SK-N-SH treated with all-trans-retinoic acid at 6 μM for 48 hours (cell line): ENCODE results near the gene PCAT7.

ENCODE experiments used
- ATAC-seq: fragments of 200-7000 bp; cut with Tn5 transposase; 3 replicates; pipeline ENCODE4 v1.9.1; 2020; ENCODE audit warnings: mild to moderate bottlenecking, moderate library complexity
- CREB5 ChIP-seq: fragments of 250-450 bp; sonication (Bioruptor Pico); IDR thresholded peaks from 2 replicates; pipeline ENCODE4 v1.5.1; 2020; ENCODE audit warnings: low read depth, mild to moderate bottlenecking, moderate library complexity
- CSDC2 ChIP-seq: fragments of 250-450 bp; sonication (Bioruptor Pico); IDR thresholded peaks from 2 replicates; pipeline ENCODE4 v1.5.0; 2020; ENCODE audit warnings: mild to moderate bottlenecking, moderate library complexity
- CSRNP3 ChIP-seq: fragments of 250-450 bp; sonication (Bioruptor Pico); IDR thresholded peaks from 2 replicates; pipeline ENCODE4 v1.5.1; 2021; ENCODE audit warnings: mild to moderate bottlenecking, moderate library complexity
- ESRRG ChIP-seq: fragments of 250-450 bp; sonication (Bioruptor Pico); IDR thresholded peaks from 2 replicates; pipeline ENCODE4 v1.6.1; 2021; ENCODE audit warnings: mild to moderate bottlenecking
- GLIS3 ChIP-seq: fragments of 250-450 bp; sonication (Bioruptor Pico); IDR thresholded peaks from 2 replicates; pipeline ENCODE4 v1.5.0; 2020; ENCODE audit warnings: mild to moderate bottlenecking, moderate library complexity
- ISL1 ChIP-seq: fragments of 250-450 bp; sonication (Bioruptor Pico); IDR thresholded peaks from 2 replicates; pipeline ENCODE4 v2.1.2; 2022; ENCODE audit warnings: mild to moderate bottlenecking, moderate library complexity
- OSR1 ChIP-seq: fragments of 250-450 bp; sonication (Bioruptor Pico); IDR thresholded peaks from 2 replicates; pipeline ENCODE4 v1.8.0; 2022; ENCODE audit warnings: moderate library complexity, mild to moderate bottlenecking, inconsistent platforms
- POU6F1 ChIP-seq: fragments of 250-450 bp; sonication (Bioruptor Pico); IDR thresholded peaks from 2 replicates; pipeline ENCODE4 v1.8.0; 2021; ENCODE audit warnings: low read depth, mild to moderate bottlenecking, moderate library complexity, borderline replicate concordance
- PPARA ChIP-seq: fragments of 250-450 bp; sonication (Bioruptor Pico); IDR thresholded peaks from 2 replicates; pipeline ENCODE4 v1.5.0; 2020; ENCODE audit warnings: mild to moderate bottlenecking, borderline replicate concordance
- SNAI2 ChIP-seq: fragments of 250-450 bp; sonication (Bioruptor Pico); IDR thresholded peaks from 2 replicates; pipeline ENCODE4 v1.5.0; 2020; ENCODE audit warnings: mild to moderate bottlenecking, moderate library complexity
- TCF4 ChIP-seq: fragments of 250-450 bp; sonication (Bioruptor Pico); IDR thresholded peaks from 2 replicates; pipeline ENCODE4 v1.8.0; 2021; ENCODE audit warnings: mild to moderate bottlenecking, moderate library complexity, borderline replicate concordance
- TOX ChIP-seq: fragments of 250-450 bp; sonication (Bioruptor Pico); IDR thresholded peaks from 2 replicates; pipeline ENCODE4 v1.8.0; 2021; ENCODE audit warnings: mild to moderate bottlenecking, moderate library complexity, borderline replicate concordance
- TSHZ2 ChIP-seq: fragments of 250-450 bp; sonication (Bioruptor Pico); IDR thresholded peaks from 2 replicates; pipeline ENCODE4 v1.5.0; 2020; ENCODE audit warnings: mild to moderate bottlenecking, moderate library complexity
- ZC3H10 ChIP-seq: fragments of 250-450 bp; sonication (Bioruptor Pico); IDR thresholded peaks from 2 replicates; pipeline ENCODE4 v1.5.1; 2021; ENCODE audit warnings: mild to moderate bottlenecking, moderate library complexity
- ZFP3 ChIP-seq: fragments of 250-450 bp; sonication (Bioruptor Pico); IDR thresholded peaks from 2 replicates; pipeline ENCODE4 v1.5.0; 2020; ENCODE audit warnings: mild to moderate bottlenecking, moderate library complexity
- ZNF70 ChIP-seq: fragments of 450-650 bp; formaldehyde crosslinking; IDR thresholded peaks from 2 replicates; pipeline ENCODE4 v1.5.0; 2020; ENCODE audit warnings: mild to moderate bottlenecking, moderate library complexity
- ZNF8 ChIP-seq: fragments of 450-650 bp; formaldehyde crosslinking; IDR thresholded peaks from 2 replicates; pipeline ENCODE4 v1.5.0; 2020; ENCODE audit warnings: mild to moderate bottlenecking, moderate library complexity

The PCAT7 gene

GRCh38 chr9:94610181-94610606, 55.3 kb downstream of the PCAT7 start:
- TF ChIP-seq SNAI2 (0 out of 2 replicates have a peak, but pooled peaks have one; percentile 39), TSHZ2 (CRISPR knock-in tag) (peak; percentile 99), ISL1 (CRISPR knock-in tag) (peak; percentile 84), TOX (CRISPR knock-in tag) (no peak), TCF4 (peak; percentile 99), ZNF70 (CRISPR knock-in tag) (peak; percentile 58; the same call in 1 of the 2 replicates), ZFP3 (CRISPR knock-in tag) (peak; percentile 36; the same call in 1 of the 2 replicates), CSRNP3 (peak; percentile 92), OSR1 (CRISPR knock-in tag) (no peak), CSDC2 (CRISPR knock-in tag) (no peak), CREB5 (CRISPR knock-in tag) (peak; percentile 71; the same call in 1 of the 2 replicates), ZNF8 (CRISPR knock-in tag) (no peak)

GRCh38 chr9:94611638-94612068, 56.8 kb downstream of the PCAT7 start:
- ATAC-seq, result no peak
- TF ChIP-seq CSRNP3, result no peak
- TF ChIP-seq POU6F1 (CRISPR knock-in tag), result no peak
- TF ChIP-seq CREB5 (CRISPR knock-in tag), result no peak
- no peak for TF ChIP-seq ESRRG
- no peak for TF ChIP-seq ZNF8 (CRISPR knock-in tag)

More at GRCh38 chr9:94610181-94610606, 55.3 kb downstream of the PCAT7 start:
- peak; percentile 81 for ATAC-seq

- TF ChIP-seq GLIS3 (CRISPR knock-in tag) (no peak), PPARA (CRISPR knock-in tag) (no peak), CSDC2 (CRISPR knock-in tag) (no peak), ZC3H10 (CRISPR knock-in tag) (no peak), CSRNP3 (no peak), ISL1 (CRISPR knock-in tag) (no peak), CREB5 (CRISPR knock-in tag) (no peak)
- ATAC-seq, result no peak
These were observed 57.2 kb downstream of the PCAT7 start for GRCh38 chr9:94612071-94612470.
